Erythroblast (primary cell): ENCODE measurements around the gene AKT3.

Experiments used
- GATA1 ChIP-seq: IDR thresholded peaks from 2 replicates; pipeline ENCODE4 v1.6.1; 2011; ENCODE audit warnings: low read depth, mild to moderate bottlenecking, control low read depth, low read length, moderate library complexity
- POLR2A ChIP-seq: IDR thresholded peaks from 2 replicates; pipeline ENCODE4 v1.6.1; 2011; ENCODE audit warnings: mild to moderate bottlenecking, low read length

DNA sequence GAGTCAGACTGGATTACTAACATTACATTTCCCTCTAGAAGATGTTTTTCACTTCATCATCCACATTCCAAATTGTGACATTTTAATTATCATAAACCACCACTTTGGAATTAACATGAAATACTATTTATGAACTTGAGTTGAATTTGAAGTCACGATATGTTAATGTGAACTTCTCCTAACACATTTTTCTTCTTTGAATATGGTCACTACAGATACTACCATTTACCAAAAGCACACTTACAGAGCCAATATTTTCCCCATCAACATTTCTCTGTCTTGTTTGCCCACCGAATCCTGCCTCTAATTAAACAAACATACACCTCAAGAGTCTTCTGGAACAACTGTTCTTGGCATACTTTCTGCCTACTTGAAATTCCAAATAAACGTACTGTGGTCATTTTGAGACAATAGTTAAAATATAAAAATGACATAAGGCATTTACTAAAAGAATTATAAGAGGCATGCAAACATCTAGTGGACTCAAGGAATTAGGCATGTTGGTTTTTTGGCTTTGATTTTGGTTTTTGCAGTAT lies 177.4 kb downstream of the AKT3 start:
- TF ChIP-seq POLR2A (no peak), GATA1 (no peak)
